GM19467 (cell line): ENCODE results near the gene ATP13A4.

ENCODE experiments used
- ATAC-seq: cut with Tn5 transposase; IDR thresholded peaks from one replicate; pipeline ENCODE4 v1.9.1; 2021; ENCODE audit warnings: mild to moderate bottlenecking, moderate library complexity; ENCODE audit not compliant: unreplicated experiment

The ATP13A4 gene

DNA sequence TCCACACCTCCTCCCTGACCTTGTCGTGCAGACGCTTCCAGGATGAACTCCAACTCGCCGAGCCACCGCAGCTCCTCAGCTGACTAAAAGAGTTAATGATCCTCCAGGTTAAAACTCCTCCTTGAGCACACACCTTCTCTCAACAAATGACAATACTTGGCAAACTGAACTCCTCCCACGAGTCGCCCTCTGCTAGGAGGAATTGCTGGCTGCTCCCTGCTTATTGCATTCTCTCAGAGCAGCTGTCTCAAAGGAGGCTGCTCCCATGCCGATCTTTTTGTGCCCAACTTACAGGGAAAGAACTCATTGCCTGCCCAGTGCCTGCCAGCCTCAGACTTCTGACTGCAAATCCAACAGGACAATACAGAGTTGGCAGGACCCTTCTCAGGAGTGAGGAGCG lies at the start of gene ATP13A4:
TSS of gene ATP13A4 (minus strand) at position 85 of the 400 bp plus-strand sequence. CDS start 96 bp downstream, outside the sequence.
- no peak for ATAC-seq

DNA sequence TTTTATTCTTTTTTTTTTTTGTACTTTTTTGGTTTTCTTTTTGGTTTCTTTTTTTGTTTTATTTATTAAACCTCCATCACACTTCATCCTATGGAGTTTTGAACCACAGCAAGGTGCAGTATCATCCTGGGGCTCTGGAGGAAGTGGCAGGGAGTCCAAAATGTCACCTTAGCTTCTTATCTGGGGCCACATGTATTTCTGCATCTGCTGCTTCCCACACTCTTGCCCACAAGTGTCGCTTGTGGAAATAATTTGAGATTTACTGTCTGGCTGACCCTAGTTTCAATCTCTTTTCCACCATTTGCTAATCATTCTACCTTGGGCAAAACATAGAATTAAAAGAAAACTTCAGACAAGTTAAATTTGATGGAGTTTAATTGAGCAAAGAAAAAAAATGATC lies 44.7 kb upstream of the ATP13A4 start:
- ATAC-seq = no peak

DNA sequence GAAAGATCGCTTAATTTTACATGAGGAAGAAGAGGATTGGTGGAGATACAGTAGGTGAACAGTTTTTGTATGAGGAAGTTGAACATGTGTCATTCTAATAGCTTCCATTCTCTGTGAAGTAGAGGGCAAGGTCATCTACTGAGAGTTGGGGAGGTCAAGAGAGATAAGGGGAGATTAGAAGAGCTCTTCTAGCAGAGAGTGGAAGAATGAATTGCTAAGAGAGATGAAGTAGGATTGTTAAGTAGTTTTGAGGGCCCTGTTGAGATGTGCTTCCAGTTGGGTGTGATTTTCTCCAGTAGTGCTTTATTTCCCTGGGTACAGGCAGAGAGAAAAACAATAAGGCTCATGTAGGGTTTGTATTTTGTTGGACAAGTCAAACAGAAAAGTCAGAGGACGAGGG lies 43.5 kb upstream of the ATP13A4 start:
- ATAC-seq = no peak

DNA sequence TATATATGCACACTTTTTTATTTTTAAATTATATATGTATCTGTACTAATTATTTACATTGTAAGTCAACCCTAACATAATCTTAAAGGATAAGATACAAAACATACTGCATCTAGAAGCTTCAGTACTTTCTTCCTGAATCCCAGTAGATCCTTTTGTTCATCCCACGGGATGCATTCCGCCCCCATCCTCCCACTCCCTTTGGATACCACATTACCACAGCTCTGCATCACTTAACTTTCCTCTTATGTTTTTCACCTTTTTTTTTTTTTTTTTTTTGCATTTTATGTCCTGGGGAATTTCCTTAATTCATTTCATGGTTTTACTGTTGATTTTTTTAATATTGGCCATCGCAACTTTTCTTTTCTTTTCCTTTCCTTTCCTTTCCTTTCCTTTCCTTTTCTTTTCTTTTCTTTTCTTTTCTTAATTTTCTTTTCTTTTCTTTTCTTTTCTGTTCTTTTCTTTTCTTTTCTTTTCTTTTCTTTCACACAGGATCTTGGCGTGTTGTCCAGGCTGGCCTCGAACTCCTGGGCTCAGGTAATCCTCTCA lies 41.3 kb upstream of the ATP13A4 start:
- ATAC-seq = no peak

DNA sequence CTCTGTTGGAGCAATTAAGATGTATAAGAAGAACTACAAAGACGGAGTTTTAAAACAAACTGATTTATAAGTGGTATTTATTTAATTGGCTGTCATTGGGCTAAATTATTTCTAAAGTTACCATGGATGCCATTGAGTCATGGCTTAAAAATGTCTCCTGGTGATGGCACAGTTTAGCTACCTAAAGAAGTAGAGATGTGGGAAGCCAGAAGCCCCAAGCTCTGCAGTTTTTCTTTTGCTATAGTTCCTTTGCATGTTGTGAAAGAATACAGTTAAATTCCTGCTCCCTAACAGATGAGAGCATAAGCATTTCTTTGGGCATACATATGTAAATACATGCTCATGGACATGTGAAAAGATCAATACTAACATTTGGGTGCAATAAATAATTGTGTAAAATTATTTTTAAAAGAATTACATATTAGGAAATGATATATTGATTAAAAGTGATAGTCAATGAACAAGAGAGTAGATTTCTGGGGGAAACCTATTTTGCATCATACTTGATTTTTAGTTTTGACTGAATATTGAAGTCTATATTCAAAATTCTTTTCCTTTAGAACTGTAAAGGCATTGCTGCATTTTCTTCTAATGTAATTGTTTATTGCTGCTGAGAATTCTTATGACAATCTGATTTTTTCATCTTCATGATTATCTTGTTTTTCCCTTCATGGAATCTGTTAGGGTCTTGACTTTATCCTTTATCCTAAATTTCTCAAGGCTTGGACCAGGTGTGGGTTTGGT lies 40.4 kb upstream of the ATP13A4 start:
- no peak for ATAC-seq

GRCh38 chr3:193593668-193594030 lies 39.0 kb upstream of the ATP13A4 start:
- peak; percentile 17 for ATAC-seq

GRCh38 chr3:193592841-193593667 lies 38.4 kb upstream of the ATP13A4 start, which contains the start of gene OPA1:
Gene OPA1 (plus strand): TSS chr3:193593208. CDS start chr3:193593378, 170 bp downstream.
- peak; percentile 98 for ATAC-seq

DNA sequence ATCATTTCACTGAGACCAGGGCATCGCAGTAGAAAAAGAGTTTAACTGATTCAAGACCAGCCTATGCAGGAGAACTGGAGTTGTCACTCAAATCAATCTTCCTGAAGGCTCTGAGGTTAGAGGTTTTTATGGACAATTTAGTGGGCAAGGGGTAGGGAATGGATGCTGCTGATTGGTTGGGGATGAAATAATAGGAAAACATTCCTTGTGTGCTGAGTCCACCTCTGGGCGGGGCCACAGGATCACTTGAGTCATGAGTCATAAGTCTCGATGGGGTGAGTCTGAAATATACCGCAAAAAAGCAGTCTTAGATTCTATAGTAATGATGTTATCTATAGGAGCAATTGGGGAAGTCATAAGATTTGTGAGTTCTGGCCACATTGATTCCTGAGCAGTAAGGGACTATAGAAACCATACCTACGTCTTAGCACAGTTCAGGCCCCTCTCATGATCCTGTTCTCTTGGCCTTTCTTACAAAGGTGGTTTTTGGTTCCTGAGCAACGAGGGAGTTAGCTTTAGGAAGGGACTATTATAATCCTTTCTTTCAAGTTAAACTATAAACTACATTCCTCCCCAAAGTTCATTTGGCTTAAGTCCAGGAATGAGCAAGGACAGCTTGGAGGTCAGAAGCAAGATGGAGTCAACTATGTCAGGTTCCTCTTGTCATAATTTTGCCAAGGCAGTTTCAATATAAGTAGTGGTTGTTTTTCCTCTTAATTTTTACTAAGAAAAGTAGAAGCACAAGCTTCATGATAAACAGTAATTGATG lies 35.6 kb upstream of the ATP13A4 start:
- ATAC-seq = no peak

- no peak for ATAC-seq
Measured at GRCh38 chr3:193589616-193590015, 34.9 kb upstream of the ATP13A4 start.

DNA sequence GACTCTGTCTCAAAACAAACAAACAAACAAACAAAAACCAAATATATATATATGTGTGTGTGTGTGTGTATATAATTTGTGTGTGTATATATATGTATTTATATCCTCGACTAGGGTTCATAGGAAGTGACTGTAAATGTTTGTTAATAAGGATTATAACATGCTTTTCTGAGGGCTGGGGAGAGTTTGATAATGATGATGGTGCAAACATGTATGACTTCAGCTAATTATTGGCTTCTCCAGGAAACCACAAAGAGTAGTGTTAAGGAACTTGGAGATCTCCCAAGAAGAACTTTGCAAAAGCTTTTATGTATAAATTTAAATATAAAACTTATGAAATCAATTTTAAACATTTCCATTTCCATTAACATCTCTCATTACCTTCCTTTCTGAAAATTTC lies 34.4 kb upstream of the ATP13A4 start:
- ATAC-seq = no peak

GRCh38 chr3:193586526-193586925 lies 31.8 kb upstream of the ATP13A4 start:
- no peak for ATAC-seq

- ATAC-seq = no peak
Measured at GRCh38 chr3:193585530-193585929, 30.8 kb upstream of the ATP13A4 start.

DNA sequence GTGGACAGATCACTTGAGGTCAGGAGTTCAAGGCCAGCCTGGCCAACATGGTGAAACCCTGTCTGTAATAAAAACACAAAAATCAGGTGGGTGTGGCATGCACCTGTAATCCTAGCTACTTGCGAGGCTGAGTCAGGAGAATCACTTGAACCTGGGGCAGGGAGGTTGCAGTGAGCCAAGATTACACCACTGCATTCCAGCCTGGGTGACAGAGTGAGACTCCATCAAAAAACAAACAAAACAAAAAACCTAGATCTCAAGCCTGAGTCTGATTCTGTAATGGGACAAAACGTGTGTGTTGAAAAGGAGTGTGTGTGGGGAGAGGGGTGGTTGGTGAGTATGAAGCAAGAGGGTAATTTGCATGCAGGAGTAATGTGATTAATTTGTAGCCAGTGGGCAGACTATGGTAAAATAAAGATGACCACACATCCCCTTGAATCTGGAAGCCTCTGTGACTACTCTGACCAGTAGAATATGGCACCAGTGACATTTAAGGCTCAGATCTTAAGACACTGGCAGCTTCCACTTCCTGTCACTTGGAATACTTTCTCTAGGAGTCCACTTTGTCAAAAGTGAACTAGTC lies 19.9 kb upstream of the ATP13A4 start:
- no peak for ATAC-seq

DNA sequence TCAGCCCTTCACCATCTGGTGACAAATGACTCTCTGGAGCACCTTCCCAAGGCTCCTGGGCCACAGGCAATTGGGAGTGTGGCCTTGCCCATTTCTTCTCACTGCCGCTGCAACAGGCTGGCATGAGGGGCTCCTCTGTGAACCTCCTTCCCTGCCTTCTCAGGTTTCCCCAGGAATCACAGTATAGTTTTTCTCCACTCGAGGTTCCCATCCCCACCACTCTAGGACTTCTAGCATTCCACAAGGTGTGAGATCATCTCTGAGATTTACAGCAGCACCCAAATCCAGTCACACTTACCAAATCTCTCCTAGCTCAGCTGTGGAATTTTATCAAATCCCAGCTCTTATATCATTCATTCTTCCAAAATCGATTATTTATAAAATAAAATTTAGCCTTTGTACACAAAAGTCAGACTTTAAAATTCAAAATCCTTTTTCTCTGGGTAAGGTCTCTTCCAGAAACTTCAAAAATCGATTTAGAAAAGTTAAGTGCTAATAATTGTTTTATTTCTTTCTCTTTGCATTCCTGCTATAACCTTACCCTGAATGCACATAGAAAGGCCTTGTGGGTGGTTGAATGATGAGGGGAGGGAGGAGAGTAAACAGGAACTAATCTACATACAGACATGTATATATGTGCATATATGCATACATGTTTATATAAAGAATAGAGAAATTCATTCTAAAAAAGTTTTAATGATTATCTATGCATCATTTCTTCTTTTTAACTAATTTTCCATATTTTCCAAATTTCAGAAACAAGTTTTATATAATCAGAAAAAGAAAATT lies 18.9 kb upstream of the ATP13A4 start:
- no peak for ATAC-seq

- ATAC-seq = peak; percentile 84
Measured at GRCh38 chr3:193572426-193572908, 17.8 kb upstream of the ATP13A4 start.

GRCh38 chr3:193569119-193569518 lies 14.4 kb upstream of the ATP13A4 start:
- ATAC-seq = no peak

DNA sequence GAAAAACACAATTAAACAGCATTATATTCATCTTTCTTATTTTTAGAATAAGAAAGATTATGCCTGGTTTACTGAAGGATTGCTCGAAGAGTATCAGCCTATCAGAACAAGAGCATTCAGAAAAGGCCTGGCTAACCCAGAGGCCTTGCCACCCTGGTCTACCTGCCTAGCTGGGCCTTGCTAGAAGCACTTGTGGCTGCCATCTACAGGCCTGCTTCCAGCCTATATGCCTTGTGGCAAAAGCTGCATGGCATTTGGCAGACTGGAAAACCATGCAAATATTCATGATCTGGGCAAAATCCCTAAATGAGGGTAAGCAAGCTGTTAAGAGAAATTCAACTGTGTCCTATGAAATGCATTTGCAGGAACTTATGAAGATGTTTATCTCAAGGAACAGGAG lies 9.3 kb upstream of the ATP13A4 start:
- no peak for ATAC-seq

GRCh38 chr3:193563426-193563825 lies 8.7 kb upstream of the ATP13A4 start:
- ATAC-seq = no peak

DNA sequence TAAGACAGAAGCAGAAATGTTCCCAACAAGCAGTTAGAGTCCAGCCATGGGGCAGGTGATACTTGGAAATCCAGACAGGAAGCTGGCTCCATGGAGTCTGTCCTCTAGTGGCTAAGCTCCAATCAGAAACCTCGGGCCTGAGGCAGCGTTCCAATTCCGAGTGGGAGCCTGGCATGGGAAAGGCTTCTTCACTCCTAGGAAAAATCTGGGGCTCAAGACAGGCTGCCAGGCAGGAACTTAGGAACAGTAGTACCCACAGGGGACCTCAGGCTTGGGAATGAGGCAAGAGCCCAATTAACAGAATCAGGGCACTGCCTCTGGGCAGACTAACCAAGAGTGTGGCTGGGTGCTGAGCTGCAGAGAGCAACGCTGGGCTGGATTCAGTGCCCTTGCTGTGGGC lies 6.2 kb upstream of the ATP13A4 start:
- ATAC-seq = no peak

GRCh38 chr3:193560091-193560490 lies 5.4 kb upstream of the ATP13A4 start:
- no peak for ATAC-seq
